HG02884 (cell line): Measurements from ENCODE around the gene ERCC1.
"Not testable (repeated sequence)": the region's sequence is repeated elsewhere in the genome, so short reads cannot be mapped to it uniquely, and the experiment has no call there.

ENCODE experiments used
- ATAC-seq: cut with Tn5 transposase; IDR thresholded peaks from one replicate; pipeline ENCODE4 v1.9.1; 2021; ENCODE audit warnings: mild to moderate bottlenecking, moderate library complexity; ENCODE audit not compliant: unreplicated experiment

Gene ERCC1

GRCh38 chr19:45455707-45456499 is 32.2 kb upstream of the ERCC1 start:
- ATAC-seq, result no peak

- ATAC-seq, result no peak
These were observed 28.2 kb upstream of the ERCC1 start for GRCh38 chr19:45451850-45452387.

DNA sequence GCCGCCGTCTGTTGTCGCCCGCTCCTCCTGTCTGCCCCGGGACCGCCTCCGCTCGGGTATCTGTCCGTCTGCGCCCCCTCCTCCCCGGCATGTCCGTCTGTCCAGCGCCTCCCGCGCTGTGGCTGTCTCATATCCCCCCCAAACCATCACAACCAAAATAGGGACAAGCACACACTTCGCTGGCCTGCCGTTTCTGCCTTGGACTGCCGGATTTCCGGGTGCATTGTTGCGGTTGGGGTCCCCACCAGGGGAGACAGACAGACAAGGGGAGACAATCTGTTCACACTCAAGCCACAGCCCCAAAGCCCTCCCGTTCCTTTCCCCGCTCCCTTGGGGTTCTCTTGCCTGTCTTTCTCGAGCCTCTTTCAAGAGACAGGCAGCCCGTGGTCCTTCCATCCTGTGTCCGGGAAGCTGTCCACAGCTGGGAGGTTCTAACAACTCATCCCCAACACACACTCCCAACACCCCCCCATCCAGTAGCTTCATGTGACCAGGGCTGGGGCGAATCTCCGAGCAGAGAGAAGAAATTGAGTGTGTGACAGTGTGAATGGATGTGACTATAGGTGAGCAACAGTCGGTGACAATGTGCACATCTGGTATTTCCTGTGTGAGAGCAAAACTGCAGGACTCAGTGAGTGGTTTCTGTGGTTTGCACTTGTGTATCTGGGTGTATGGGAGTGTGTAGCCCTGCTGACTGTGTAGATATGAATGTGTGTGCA is 27.6 kb upstream of the ERCC1 start:
- ATAC-seq, result no peak

DNA sequence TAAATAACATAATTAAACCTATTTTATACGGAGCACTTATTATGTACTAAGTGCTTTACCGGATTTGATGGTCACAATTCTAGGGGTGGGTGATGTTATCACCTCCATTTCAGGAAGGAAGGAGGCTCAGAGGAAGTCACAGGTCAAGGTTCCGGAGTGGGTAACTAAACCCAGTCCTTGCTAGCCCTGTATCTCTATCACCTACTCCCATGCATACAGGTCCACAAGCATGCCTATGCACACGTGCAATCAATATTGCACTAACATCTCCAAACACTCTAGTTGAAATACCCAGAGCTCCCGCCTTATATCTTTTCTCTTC is 26.3 kb upstream of the ERCC1 start:
- ATAC-seq, result no peak

GRCh38 chr19:45448887-45449299 is 25.2 kb upstream of the ERCC1 start:
- no peak for ATAC-seq

- ATAC-seq, result no peak
These were observed 24.7 kb upstream of the ERCC1 start for GRCh38 chr19:45448425-45448756.

- no peak for ATAC-seq
These were observed 23.2 kb upstream of the ERCC1 start for GRCh38 chr19:45446944-45447343.

DNA sequence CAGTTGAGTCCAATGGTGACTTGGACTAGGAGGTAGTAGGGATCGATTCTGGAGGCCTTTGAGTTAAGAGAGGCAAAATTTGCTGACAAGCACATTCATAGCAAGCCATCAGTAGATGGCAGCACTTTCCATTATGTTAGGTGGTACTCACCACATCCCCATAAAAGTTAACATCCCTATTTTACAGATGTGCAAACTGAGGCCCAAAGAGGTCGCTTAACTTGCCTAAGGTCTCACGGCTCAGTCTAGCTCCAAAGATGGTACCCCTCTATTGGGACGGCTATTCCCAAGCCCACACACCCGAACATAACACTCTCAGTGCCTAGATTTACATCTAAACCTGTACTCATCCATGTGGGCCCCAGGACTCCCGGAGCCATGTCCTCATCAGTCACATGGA is 22.6 kb upstream of the ERCC1 start:
- no peak for ATAC-seq

- ATAC-seq, result no peak
These were observed 21.4 kb upstream of the ERCC1 start for GRCh38 chr19:45445139-45445538.

- ATAC-seq, result no peak
These were observed 20.8 kb upstream of the ERCC1 start for GRCh38 chr19:45444318-45445041.

DNA sequence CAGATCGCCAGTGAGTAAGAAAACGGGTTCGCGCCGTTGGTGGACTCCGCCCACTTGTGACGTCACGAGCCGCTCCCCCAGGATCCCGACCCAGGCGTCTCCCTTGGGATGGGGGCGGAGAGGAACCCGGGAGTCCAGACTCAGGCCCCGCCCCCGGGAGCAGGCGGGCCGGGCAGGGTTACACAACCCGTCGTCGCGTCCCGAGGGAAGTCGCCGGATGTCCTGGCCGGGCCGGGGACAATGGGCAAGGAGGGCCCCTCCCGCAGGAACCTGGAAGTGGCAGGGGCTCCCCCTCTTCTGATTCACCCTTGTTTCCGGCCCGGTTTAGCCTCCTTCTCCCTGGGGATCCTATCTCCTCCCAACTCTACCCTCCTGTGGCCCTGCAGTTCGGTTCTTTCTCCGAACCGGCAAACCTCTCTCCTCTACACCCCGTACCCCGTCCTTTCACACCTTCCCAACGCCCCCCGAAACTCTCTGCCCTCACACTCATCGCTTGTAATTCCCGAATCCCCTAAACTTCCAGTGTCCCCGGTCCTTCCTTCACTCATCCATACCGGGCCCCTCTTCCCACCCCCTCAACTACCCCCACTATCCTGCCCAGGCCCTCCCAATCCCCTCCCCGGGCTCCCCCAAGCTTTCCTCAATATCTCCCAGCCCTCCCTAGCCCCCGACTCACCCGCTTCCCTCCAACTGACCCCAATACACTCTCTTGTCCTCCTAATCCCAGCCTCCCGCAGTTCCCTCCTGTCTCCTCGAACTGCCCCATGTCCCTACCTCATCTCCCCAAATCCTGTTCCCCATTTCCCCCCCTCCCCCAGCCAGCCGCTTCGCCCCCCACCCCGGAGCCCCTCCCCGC is 20.0 kb upstream of the ERCC1 start:
- no peak for ATAC-seq

DNA sequence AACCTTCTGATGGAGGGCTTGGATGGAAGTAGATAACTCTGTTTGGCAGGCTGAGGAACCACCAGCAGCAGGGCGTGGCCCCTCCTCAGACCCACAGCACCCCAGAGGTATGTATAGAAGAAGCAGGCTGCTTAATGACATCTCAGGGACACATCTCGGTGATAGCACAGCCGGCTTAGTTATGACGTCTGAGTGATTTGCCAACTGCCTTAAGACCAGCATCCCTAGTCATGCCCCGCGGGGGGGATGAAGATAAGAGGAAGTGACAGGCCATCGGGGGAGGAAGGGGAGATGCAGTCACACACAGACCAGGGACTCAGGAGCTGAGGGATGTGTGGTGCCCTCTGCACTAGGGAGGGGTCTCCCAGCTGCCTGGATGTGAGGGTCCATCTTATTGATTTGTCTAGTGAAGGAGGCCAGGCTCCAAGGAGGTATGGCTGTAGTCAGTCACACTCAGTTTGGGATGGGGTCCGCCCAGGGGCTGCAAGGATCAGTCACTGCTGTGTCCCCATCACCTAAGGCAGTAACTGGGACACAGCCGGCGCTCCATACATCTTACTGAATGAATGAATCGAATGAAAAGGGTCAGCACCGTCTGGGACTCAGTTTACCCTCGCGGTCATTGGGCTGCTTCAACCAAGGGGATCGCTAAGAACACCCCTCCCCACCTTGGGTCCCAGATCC is 19.2 kb upstream of the ERCC1 start:
- ATAC-seq, result no peak

DNA sequence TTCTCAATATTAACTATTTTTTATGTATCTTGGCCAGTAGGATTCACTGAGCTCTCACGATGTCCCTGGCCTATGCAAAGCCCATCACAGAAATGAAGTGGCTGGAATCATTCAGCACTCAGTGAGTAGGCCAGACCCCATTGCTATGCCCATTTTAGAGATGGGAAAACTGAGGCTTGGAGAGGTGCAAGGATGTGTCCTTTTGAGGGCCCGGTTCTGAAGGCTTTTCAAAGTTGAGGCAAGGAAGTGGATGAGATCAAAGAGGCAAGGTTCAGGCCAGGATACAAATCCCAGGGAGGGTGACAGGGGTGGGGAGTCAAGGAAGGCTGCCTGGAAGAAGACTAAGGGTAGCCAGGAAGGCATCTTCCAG is 18.7 kb upstream of the ERCC1 start:
- no peak for ATAC-seq

GRCh38 chr19:45440873-45441654 is 17.3 kb upstream of the ERCC1 start:
- ATAC-seq, result no peak

DNA sequence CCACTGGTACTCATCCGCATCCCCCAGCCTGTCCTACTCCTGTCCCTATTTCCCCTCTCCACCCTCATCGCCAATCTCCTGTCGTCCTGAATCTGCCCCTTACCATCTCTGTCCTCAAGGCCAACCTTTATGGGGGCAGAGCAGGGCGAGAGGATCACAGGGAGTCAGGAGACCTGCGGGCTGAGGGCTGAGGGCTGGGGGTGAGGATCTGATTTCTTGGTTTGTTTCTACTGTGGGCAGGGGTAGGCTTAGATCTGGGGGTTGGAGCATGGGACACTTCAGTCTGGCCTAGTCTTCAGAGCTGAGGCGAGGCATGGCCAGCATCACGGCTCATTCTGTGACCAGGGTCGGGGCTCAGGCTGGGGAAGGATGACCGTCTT is 16.5 kb upstream of the ERCC1 start:
- no peak for ATAC-seq

DNA sequence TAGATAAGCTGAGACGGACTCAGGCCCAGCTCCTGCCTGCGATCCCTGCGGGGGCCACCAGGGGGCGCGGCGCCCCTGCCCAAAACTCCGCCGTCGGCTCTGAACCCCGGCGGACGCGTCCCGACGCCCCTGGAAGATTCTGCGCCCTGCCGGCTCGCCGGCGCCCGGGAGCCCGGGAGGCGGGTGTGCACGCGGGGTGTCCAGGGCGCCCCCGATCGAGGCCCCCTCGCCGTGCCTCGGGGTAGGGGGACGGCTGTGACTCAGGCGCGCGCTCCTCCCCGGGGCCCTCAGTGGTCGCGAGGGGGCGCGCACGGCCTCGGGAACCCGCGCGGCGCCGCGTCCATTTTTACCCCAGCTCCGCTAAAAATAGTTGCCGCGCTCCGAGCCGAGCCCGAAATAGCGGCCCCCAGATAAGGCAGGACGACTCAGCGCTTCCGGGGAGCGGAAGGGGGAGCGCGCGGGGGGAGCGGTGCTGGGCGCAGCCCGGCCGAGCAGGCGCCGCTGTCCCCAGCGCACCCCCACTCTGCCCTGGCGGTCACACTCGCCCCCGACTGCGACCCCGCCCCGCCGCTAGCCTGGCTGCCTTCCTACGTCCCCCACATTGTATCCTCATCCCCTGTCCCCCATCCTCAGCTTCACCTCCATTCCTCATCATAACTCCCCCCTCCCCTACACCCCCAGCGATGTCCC is 16.0 kb upstream of the ERCC1 start:
- peak; percentile 53 for ATAC-seq

DNA sequence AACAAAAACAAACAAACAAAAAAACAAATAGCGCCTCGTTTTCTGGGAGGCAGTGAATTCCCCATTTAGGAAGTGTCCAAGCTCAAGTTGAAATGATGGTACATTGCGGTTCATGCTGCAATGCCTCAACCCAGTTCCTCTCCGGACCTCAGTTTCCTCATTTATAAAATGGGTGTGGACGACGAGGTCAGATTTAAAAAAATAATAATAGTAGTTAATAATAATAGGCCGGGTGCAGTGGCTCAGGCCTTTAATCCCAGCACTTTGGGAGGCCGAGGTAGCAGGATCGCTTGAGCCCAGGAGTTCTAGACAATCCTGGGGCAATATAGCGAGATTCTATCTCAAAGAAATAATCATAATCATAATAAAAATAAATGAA is 15.5 kb upstream of the ERCC1 start:
- no peak for ATAC-seq

DNA sequence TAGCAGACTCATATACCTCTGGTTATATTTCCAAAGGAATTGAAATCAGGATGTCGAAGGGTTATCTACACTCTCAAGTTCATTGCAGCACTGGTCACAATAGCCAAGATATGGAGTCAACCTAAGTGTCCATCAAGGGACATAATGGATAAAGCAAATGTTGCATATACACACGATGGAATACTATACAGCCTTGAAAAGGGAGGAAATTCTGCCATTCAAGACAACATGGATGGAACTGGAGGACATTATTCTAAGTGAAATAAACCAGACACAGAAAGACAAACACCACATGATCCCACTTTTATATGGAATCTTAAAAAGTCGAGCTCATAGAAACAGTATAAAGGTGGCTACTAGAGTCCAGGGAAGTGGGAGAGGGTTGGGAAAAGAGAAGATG is 13.6 kb upstream of the ERCC1 start:
- no peak for ATAC-seq

DNA sequence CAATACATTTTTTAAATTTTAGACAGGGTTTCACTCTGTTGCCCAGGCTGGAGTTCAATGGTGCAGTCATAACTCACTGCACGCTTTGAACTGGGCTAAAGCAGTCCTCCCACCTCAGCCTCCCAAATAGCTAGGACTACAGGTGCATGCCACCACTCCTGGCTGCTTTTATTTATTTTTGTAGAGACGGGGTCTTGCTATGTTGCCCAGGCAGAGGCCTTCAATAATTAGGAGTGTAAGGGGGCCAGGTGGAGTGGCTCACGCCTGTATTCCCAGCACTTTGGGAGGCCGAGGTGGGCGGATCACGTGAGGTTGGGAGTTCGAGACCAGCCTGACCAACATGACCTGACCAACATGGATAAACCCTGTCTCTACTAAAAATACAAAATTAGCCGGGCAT is 8.8 kb upstream of the ERCC1 start:
- ATAC-seq, result not testable (repeated sequence)
